ENCODE data around the gene MALAT1. TPM values are rescaled to one million over a fixed set of nuclear protein-coding genes. Genes with fewer than 3 reads are reported as not detected.
A peak's percentile ranks its signal among the peaks of the same experiment; 100 is the strongest.
"Not testable (repeated sequence)": the region's sequence is repeated elsewhere in the genome, so short reads cannot be mapped to it uniquely, and the experiment has no call there.

MALAT1 gene
- total and polyA plus RNA-seq, 2 donors from 2014 or later = 219 to 15,262 TPM

DNA sequence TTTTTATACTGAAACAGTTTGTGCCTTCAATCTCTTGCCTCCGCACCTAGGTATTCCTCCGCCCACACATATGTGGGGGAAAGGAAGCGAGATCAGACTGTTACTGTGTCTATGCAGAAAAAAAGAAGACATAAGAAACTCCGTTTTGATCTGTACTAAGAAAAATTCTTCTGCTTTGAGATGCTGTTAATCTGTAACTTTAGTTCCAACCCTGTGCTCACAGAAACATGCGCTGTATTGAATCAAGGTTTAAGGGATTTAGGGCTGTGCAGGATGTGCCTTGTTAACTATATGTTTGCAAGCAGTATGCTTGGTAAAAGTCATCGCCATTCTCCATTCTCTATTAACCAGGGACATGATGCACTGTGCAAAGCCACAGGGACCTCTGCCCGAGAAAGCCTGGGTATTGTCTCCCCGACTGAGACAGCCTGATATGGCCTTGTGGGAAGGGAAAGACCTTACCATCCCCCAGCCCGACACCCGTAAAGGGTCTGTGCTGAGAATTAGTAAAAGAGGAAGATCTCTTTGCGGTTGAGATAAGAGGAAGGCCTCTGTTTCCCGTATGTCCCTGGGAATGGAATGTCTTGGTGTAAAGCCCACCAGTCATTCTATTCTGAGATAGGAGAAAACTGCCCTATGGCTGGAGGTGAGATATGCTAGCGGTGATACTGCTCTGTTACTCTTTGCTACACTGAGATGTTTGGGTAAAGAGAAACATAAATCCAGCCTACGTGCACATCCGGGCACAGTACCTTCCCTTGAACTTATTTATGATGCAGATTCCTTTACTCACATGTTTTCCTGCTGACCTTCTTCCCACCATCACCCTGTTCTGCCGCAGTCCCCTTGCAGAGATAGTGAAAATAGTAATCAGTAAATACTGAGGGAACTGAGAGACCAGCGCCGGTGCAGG is 24.1 kb downstream of the MALAT1 start:
- H3K9me3 ChIP-seq (ENCODE audit: control insufficient read depth in 2 of 3, insufficient read depth in 1 of 3, low read length in 3 of 3); intact Hi-C loops (cut with DNase I); FAIRE-seq; H3K9ac ChIP-seq (ENCODE audit: low read length in 3 of 3); H3K27me3 ChIP-seq (ENCODE audit: control insufficient read depth, insufficient read depth, low read length); H3K36me3 ChIP-seq (ENCODE audit: control insufficient read depth in 2 of 3, insufficient read depth in 3 of 3, low read length in 3 of 3); H3K27ac ChIP-seq (ENCODE audit: low read depth in 2 of 2, low read length in 2 of 2): not testable (repeated sequence)
- peak overlapping the region in 1 of 3 donors; percentile 23 for H3K4me3 ChIP-seq (ENCODE audit: low read length in 3 of 3)
- peaks cover 0 to 24% (median 16%) of the 10 kb centered on the region in 3 donors for H3K4me1 ChIP-seq (ENCODE audit: control insufficient read depth in 2 of 3, insufficient read depth in 2 of 3, low read depth in 1 of 3, low read length in 3 of 3)
- DNase-seq = peak in 3 of 5 donors; percentile 34 to 41 (median 35)

DNA sequence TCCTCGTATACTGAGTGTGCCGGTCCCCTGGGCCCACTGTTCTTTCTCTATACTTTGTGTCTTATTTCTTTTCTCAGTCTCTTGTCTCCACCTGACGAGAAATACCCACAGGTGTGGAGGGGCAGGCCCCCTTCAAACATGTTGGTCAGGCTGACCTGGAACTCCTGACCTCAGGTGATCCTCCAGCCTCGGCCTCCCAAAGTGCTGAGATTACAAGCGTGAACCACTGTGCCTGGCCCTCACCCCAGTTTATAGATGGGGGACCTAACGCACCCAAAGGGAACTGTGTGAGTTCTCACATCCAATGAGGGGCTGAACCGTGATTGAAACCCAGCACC is 24.8 kb downstream of the MALAT1 start:
- H3K36me3 ChIP-seq (ENCODE audit: control insufficient read depth in 2 of 3, insufficient read depth in 3 of 3, low read length in 3 of 3); H3K27me3 ChIP-seq (ENCODE audit: control insufficient read depth, insufficient read depth, low read length); intact Hi-C loops (cut with DNase I); H3K9me3 ChIP-seq (ENCODE audit: control insufficient read depth in 2 of 3, insufficient read depth in 1 of 3, low read length in 3 of 3); H3K4me3 ChIP-seq (ENCODE audit: low read length in 3 of 3); FAIRE-seq; H3K9ac ChIP-seq (ENCODE audit: low read length in 3 of 3): not testable (repeated sequence)
- peak overlapping the region; percentile 55 to 76 for H3K27ac ChIP-seq (ENCODE audit: low read depth in 2 of 2, low read length in 2 of 2)
- H3K4me1 ChIP-seq (ENCODE audit: control insufficient read depth in 2 of 3, insufficient read depth in 2 of 3, low read depth in 1 of 3, low read length in 3 of 3) = peaks cover 0 to 24% (median 16%) of the 10 kb centered on the region in 3 donors
- peak in 1 of 5 donors; percentile 51 for DNase-seq

DNA sequence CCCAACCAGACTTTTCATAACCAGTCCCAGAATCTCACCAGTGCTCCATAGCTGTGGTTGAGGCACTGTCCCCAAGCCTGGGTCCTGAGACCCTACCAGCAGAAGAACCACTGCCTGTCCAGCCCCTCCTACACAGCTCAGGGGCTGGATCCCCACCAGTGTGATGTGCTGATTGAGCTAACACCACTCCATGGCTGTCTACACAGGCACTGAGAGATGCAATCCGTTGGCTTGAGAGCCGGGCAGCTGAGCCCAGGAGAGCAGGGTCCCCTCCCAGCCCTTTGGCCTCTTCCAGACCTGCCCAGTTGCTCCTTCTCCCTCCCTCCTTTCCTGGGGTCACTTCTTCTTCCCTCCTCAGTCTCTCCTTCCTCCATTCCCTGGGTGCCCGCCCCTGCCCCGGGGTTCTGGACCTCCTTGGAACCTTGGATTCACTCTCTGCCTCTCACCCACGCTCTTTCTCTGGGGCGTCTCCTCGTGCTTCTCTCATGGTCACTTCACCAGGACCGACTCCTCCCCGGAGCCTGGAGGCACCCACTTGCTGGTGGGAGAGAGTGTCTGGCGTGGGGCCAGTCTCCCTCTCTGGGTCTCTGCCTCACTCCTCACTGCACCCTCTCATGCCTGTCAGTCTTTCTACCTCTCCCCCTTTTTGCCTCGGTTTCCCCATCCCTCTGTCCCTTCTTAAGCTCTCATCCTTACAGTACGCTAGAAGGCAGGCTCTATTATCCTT is 25.3 kb downstream of the MALAT1 start:
- Histone ChIP-seq H3K36me3 (ENCODE audit: control insufficient read depth in 2 of 3, insufficient read depth in 3 of 3, low read length in 3 of 3) (peaks cover 4 to 10% (median 4%) of the 10 kb centered on the region in 3 donors), H3K4me3 (ENCODE audit: low read length in 3 of 3) (peak overlapping the region; percentile 17 to 64 (median 53)), H3K27ac (ENCODE audit: low read depth in 2 of 2, low read length in 2 of 2) (peak overlapping the region; percentile 73 to 76), H3K27me3 (ENCODE audit: control insufficient read depth, insufficient read depth, low read length) (no peaks in the 10 kb centered on the region), H3K9me3 (ENCODE audit: control insufficient read depth in 2 of 3, insufficient read depth in 1 of 3, low read length in 3 of 3) (no peaks in the 10 kb centered on the region), H3K9ac (ENCODE audit: low read length in 3 of 3) (peak overlapping the region in 2 of 3 donors; percentile 54 to 69), H3K4me1 (ENCODE audit: control insufficient read depth in 2 of 3, insufficient read depth in 2 of 3, low read depth in 1 of 3, low read length in 3 of 3) (peaks cover 0 to 24% (median 16%) of the 10 kb centered on the region in 3 donors)
- TF ChIP-seq, protein P1, sequence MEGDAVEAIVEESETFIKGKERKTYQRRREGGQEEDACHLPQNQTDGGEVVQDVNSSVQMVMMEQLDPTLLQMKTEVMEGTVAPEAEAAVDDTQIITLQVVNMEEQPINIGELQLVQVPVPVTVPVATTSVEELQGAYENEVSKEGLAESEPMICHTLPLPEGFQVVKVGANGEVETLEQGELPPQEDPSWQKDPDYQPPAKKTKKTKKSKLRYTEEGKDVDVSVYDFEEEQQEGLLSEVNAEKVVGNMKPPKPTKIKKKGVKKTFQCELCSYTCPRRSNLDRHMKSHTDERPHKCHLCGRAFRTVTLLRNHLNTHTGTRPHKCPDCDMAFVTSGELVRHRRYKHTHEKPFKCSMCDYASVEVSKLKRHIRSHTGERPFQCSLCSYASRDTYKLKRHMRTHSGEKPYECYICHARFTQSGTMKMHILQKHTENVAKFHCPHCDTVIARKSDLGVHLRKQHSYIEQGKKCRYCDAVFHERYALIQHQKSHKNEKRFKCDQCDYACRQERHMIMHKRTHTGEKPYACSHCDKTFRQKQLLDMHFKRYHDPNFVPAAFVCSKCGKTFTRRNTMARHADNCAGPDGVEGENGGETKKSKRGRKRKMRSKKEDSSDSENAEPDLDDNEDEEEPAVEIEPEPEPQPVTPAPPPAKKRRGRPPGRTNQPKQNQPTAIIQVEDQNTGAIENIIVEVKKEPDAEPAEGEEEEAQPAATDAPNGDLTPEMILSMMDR (IDR thresholded peaks at IDR 0.05; ENCODE audit: borderline replicate concordance, extremely low read depth, insufficient read depth) = no peak
- DNase-seq (peak in 2 of 5 donors; percentile 82 to 89), FAIRE-seq (no peak)
- intact Hi-C loops (cut with DNase I) = no loop called here

DNA sequence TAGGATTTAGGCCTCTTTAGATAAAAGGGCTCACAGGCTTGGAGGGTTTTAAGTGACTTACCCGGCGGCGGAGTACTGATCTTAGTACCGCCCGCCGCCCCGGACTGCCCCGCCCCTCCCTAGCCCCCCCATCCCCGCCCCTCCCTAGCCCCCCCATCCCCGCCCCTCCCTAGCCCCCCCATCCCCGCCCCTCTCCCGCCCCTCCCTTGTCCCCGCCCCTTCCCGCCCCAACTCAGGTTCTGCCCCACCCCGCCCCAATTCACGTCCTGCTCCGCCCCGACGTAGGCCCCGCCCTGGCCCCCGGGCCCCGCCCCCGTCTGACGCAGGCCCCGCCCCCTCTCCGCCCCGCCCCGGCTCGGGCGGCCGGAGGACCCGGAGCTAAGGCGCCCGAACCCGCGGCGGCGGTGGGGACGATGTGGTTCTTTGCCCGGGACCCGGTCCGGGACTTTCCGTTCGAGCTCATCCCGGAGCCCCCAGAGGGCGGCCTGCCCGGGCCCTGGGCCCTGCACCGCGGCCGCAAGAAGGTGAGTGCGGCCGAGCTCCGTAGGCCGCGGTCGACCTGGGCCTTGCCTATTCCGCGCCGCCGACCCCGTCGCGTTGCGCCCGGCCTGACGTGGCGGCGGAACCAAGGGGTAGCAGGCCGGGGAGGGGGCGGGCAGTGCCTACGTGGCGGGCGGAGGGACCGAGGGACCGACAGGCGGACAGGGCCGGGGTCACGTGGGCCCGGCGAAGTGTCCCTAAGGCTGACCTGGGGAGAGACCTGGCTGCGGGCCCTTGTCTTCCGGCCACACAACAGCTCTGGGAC is 26.1 kb downstream of the MALAT1 start, which contains the start of gene SCYL1:
Gene SCYL1, plus strand, starts transcription at position 343 of the 805 bp plus-strand sequence. Its CDS starts 71 bp downstream, at position 414.
- peak within 1 kb of the TSS; percentile 60 to 84 (median 80) for H3K4me3 ChIP-seq (ENCODE audit: low read length in 3 of 3)
- H3K9ac ChIP-seq (ENCODE audit: low read length in 3 of 3) = peak within 1 kb of the TSS; percentile 37 to 92 (median 81)
- TF ChIP-seq, protein P1 (IDR thresholded peaks at IDR 0.05; ENCODE audit: borderline replicate concordance, extremely low read depth, insufficient read depth) = no peak
- H3K27ac ChIP-seq (ENCODE audit: low read depth in 2 of 2, low read length in 2 of 2) = peak within 1 kb of the TSS; percentile 73 to 76
- H3K9me3 ChIP-seq (ENCODE audit: control insufficient read depth in 2 of 3, insufficient read depth in 1 of 3, low read length in 3 of 3) = no peaks in the 10 kb centered on the region
- DNase-seq = peak; percentile 76 to 95 (median 88)
- peaks cover 4 to 13% (median 4%) of the 10 kb centered on the region in 3 donors for H3K36me3 ChIP-seq (ENCODE audit: control insufficient read depth in 2 of 3, insufficient read depth in 3 of 3, low read length in 3 of 3)
- intact Hi-C loops (cut with DNase I) = no loop called here
- H3K27me3 ChIP-seq (ENCODE audit: control insufficient read depth, insufficient read depth, low read length) = no peaks in the 10 kb centered on the region
- peaks cover 0 to 24% (median 16%) of the 10 kb centered on the region in 3 donors for H3K4me1 ChIP-seq (ENCODE audit: control insufficient read depth in 2 of 3, insufficient read depth in 2 of 3, low read depth in 1 of 3, low read length in 3 of 3)
- FAIRE-seq = no peak
